Kidney (tissue), 14 donors: ENCODE measurements around the gene PLEKHH2. TPM values are rescaled to one million over a fixed set of nuclear protein-coding genes. Genes with fewer than 3 reads are reported as not detected.
"Not testable (repeated sequence)": the region's sequence is repeated elsewhere in the genome, so short reads cannot be mapped to it uniquely, and the experiment has no call there.

Source experiments
- DNase-seq, 5 donors: peaks; one replicate each; pipeline ENCODE4 v3.0.0-alpha.2; 2013 to 2020
- FAIRE-seq: peaks from 2 replicates; lab custom pipeline; 2012; peaks lifted over from hg19 to GRCh38; lab: Jason Lieb, UNC
- H3K27ac ChIP-seq, 2 donors: one replicate each; pipeline ENCODE4 v1.7.0; 2013; ENCODE audit warnings: low read depth in 2 of 2, low read length in 2 of 2, inconsistent platforms in 1 of 2
- H3K27me3 ChIP-seq: one replicate; pipeline ENCODE4 v1.7.1; 2013; ENCODE audit warnings: low read length, inconsistent platforms; ENCODE audit not compliant: control insufficient read depth, insufficient read depth
- H3K36me3 ChIP-seq, 3 donors: one replicate each; pipeline versions ENCODE4 v1.7.0 to v1.7.1; 2013; ENCODE audit warnings: low read length in 3 of 3, control low read depth in 1 of 3, inconsistent platforms in 1 of 3; ENCODE audit not compliant: insufficient read depth in 3 of 3, control insufficient read depth in 2 of 3
- H3K4me1 ChIP-seq, 3 donors: one replicate each; pipeline versions ENCODE4 v1.7.0 to v1.7.1; 2013; ENCODE audit warnings: low read length in 3 of 3, inconsistent platforms in 1 of 3, low read depth in 1 of 3; ENCODE audit not compliant: control insufficient read depth in 2 of 3, insufficient read depth in 2 of 3
- H3K4me3 ChIP-seq, 3 donors: one replicate each; pipeline versions ENCODE4 v1.7.0 to v1.8.1; 2013; ENCODE audit warnings: low read length in 3 of 3, control low read depth in 1 of 3, inconsistent platforms in 1 of 3
- H3K9ac ChIP-seq, 3 donors: one replicate each; pipeline versions ENCODE4 v1.7.0 to v1.7.1; 2013; ENCODE audit warnings: low read length in 3 of 3, control low read depth in 1 of 3, inconsistent platforms in 1 of 3
- H3K9me3 ChIP-seq, 3 donors: one replicate each; pipeline versions ENCODE4 v1.7.0 to v1.7.1; 2013; ENCODE audit warnings: low read length in 3 of 3, control low read depth in 1 of 3, inconsistent platforms in 1 of 3; ENCODE audit not compliant: control insufficient read depth in 2 of 3, insufficient read depth in 1 of 3
- CTCF ChIP-seq: IDR thresholded peaks from 3 replicates; pipeline ENCODE4 v1.5.1; 2012; ENCODE audit warnings: mild to moderate bottlenecking, moderate library complexity, borderline replicate concordance; ENCODE audit not compliant: insufficient read depth; ENCODE audit errors: extremely low read depth
- intact Hi-C: fragments of 100-400 bp; cut with DNase I; formaldehyde crosslinking; loops from one replicate; pipeline ENCODE4 v1.11.1; 2022
- polyA plus RNA-seq: library from polyadenylated mRNA; stranded (reverse); fragments of 350-450 nt; fragmentation: Illumina TruSeq; extraction: RNeasy Lipid Tissue Mini Kit (QIAGEN cat#74804); gene quantifications from one replicate; pipeline ENCODE4 v1.2.3, GENCODE V29; 2014; ENCODE audit warnings: low read depth, low replicate concordance; ENCODE audit not compliant: insufficient read depth
- total RNA-seq: library from RNA; stranded (reverse); fragmentation: NEBNext Ultra II Directional; extraction: Animal tissue kit (Norgen Biotek cat#: 25700); gene quantifications from one replicate; pipeline ENCODE4 v1.2.1, GENCODE V29; 2021
- donor health status: control.
- donor health status: control.
- donor health status: control.
- donor health status: control.
- donor health status: control.
- donor health status: DM: yes; HTN: yes; CAD: no.
- donor health status: Normal renal cell carcinoma (clear cell type).

PLEKHH2 gene
- total and polyA plus RNA-seq, 2 donors from 2014 or later = 4.3 to 25.0 TPM

DNA sequence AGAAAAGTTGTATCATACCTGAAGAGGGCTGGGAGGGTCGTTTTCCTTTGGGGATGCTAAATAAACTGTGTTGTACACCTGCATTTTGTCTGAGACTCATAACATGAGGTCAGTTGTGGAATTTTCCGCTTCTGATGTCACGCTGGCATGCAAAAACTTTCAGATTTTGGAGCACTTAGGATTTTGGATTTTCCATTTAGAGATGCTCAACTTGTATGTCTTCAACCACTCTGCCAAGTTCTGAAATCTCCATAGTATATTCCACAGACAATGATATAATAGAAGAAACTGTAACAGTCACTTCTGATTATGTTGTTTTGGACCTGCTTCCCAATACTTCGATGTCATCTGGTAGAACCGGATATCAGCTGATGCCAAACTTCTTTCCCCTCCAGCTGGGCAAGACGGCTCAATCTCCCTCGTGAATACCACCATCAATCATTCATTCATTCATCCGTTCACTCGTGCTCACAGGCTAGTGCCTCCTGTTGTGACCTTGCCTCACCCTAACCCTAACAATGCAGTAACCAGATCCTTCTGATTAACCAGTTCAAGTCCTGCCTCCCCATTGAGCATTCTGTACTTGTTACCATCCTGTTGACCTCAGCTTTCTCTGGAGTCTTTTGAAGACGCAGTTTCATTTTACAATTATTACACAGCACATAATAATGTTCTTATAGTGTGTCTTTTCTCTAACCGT is 5.3 kb upstream of the PLEKHH2 start:
- no peak overlapping the region for H3K4me3 ChIP-seq
- no peak for DNase-seq
- H3K9me3 ChIP-seq = peaks cover 0 to 3% (median 0%) of the 10 kb centered on the region in 3 donors
- H3K36me3 ChIP-seq = no peaks in the 10 kb centered on the region
- H3K4me1 ChIP-seq = peaks cover 0 to 7% (median 1%) of the 10 kb centered on the region in 3 donors
- no peak for TF ChIP-seq CTCF
- H3K27me3 ChIP-seq = no peaks in the 10 kb centered on the region
- intact Hi-C loops = no loop called here
- no peak for FAIRE-seq
- no peak overlapping the region for H3K27ac ChIP-seq
- no peak overlapping the region for H3K9ac ChIP-seq

DNA sequence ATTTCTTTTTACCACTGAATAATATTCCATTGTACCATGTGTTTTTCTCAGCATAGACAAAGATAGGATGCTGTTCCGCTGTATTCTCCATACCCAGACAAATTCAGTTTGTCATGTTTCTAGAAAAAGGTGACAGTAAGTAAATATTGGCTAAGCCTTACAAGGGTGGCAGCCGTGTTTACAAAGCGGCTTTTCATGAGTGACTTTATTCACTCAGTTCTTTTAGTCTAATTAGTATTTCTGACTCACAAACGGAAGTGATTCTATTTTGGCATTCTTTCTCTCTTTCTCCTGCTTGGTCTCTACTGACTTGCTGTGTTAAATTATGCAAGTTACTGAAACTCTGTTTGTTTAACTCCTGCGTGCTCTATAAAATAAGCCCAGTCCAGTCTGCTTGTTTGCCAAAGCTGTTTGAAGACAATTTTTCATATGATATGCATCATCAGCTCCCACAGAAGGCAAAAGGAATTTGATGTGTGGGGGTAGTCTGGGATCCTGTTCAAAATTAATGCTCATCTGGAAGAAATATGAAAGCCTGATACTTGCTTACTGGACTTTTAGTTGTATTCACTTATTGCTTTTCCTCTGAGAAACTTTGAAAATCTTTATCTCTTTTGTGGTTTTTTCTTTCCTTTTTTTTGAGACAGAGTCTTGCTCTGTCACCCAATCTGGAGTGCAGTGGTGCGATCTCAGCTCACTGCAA is 2.3 kb upstream of the PLEKHH2 start:
- peaks cover 0 to 3% (median 0%) of the 10 kb centered on the region in 3 donors for H3K9me3 ChIP-seq
- H3K4me3 ChIP-seq = no peak overlapping the region
- intact Hi-C loops = no loop called here
- peak overlapping the region in 1 of 2 donors; percentile 14 for H3K27ac ChIP-seq
- DNase-seq (peak in 2 of 5 donors; percentile 70 to 85), FAIRE-seq (no peak)
- no peaks in the 10 kb centered on the region for H3K27me3 ChIP-seq
- H3K4me1 ChIP-seq = peaks cover 0 to 7% (median 3%) of the 10 kb centered on the region in 3 donors
- no peaks in the 10 kb centered on the region for H3K36me3 ChIP-seq
- no peak for TF ChIP-seq CTCF
- H3K9ac ChIP-seq = peak overlapping the region in 1 of 3 donors; percentile 22

DNA sequence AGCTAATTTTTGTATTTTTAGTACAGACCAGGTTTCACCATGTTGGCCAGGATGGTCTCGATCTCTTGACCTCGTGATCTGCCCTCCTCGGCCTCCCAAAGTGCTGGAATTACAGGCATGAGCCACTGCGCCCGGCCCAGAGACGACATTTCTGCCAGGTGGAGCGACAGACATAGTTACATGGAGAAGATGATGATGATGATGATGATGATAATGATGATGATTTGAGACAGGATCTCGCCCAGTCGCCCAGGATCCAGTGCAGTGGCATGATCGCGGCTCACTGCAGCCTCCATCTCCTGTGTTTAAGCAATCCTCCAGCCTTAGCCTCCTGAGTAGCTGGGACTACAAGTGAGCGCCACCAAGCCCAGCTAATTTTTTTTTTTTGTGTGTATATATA is 907 bp upstream of the PLEKHH2 start:
- H3K9ac ChIP-seq, FAIRE-seq, intact Hi-C loops, H3K36me3 ChIP-seq, H3K27ac ChIP-seq, H3K27me3 ChIP-seq, H3K4me1 ChIP-seq, H3K4me3 ChIP-seq, DNase-seq, H3K9me3 ChIP-seq: not testable (repeated sequence)

DNA sequence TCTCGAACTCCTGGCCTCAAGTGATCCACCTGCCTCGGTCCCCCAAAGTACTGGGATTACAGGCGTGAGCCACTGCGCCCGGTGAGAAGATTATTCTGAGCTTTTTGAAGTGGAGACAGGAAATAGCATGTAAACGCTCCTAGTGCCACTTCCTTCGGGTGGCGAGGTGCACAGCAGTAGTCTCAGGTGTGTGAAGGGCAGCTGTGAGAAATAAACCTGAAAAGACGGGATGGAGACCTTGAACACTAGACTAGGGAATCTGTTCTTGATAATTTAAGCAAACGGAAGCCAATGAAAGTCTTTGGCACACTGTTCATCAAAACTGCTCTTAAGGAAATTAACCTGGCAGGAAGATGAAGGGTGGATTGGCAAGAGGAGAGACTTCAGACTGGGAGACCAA is 439 bp upstream of the PLEKHH2 start:
- intact Hi-C loops = no loop called here
- FAIRE-seq (no peak), DNase-seq (no peak)
- Histone ChIP-seq H3K36me3 (no peaks in the 10 kb centered on the region), H3K9ac (peak overlapping the region in 2 of 3 donors; percentile 47 to 70), H3K27ac (peak overlapping the region; percentile 59 to 62), H3K4me1 (peaks cover 0 to 7% (median 3%) of the 10 kb centered on the region in 3 donors), H3K27me3 (no peaks in the 10 kb centered on the region), H3K4me3 (peak overlapping the region; percentile 64 to 76 (median 72)), H3K9me3 (peaks cover 0 to 3% (median 0%) of the 10 kb centered on the region in 3 donors)
- no peak for TF ChIP-seq CTCF
